ENCODE measurements around the gene GABRB1. TPM values are rescaled to one million over a fixed set of nuclear protein-coding genes. Genes with fewer than 3 reads are reported as not detected.

The GABRB1 gene
- total RNA-seq, 1 experiment from 2014 or later, result not detected

DNA sequence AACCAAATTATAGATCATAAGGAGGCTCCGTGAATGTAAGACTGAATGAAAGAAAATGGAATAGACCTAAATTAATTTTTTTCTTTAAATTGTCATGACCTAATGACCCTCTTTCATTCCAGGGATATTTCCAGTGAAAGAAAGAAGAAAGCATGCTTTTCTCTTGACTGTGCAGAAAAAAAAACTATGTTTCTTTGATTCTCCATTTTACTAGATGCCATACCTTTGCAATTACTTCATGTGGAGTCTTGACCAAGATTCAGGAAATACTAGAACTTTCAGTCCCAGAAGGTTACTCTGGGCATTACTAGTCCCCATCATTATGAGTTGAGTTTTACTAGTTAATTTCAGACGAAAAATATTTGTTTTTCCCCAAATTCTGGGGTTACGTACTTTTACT is 438.6 kb downstream of the GABRB1 start:
- DNase-seq, result no peak
- ChIA-PET CTCF (no interaction called here), POLR2A (ENCODE audit: unreplicated experiment) (no interaction called here)
- Histone ChIP-seq H3K27me3 (ENCODE audit: low read length) (no peaks in the 10 kb centered on the region), H4K20me1 (ENCODE audit: low read length) (no peaks in the 10 kb centered on the region), H3K9me2 (replicated peaks; ENCODE audit: low read length) (no peaks in the 10 kb centered on the region), H3K9me3 (ENCODE audit: low read length) (no peaks in the 10 kb centered on the region), H3K27ac (ENCODE audit: low read length) (no peak overlapping the region), H3K79me2 (ENCODE audit: low read length) (no peaks in the 10 kb centered on the region), H3F3A (ENCODE audit: low read length, unreplicated experiment) (no peaks in the 10 kb centered on the region), H3K9ac (ENCODE audit: low read length) (no peak overlapping the region), H3K4me2 (ENCODE audit: low read length) (no peak overlapping the region), H3K4me3 (ENCODE audit: low read length) (no peak overlapping the region), H2AFZ (ENCODE audit: low read length) (no peak overlapping the region), H3K4me1 (ENCODE audit: insufficient read depth, low read length) (no peaks in the 10 kb centered on the region), H3K36me3 (ENCODE audit: low read depth, low read length) (no peaks in the 10 kb centered on the region)
- ATAC-seq, result no peak
- BruUV-seq (replicated peaks), result no TSS peak
- intact Hi-C loops (cut with micrococcal nuclease), result no loop called here
- TF ChIP-seq EZH2phosphoT487 (IDR thresholded peaks at IDR 0.05; ENCODE audit: borderline replicate concordance, low read length), result no peak
- TF ChIP-seq CTCF (conservative IDR thresholded peaks at IDR 0.05; ENCODE audit: low read depth, low read length), result no peak
- TF ChIP-seq EZH2 (IDR thresholded peaks at IDR 0.05; ENCODE audit: low read length, unreplicated experiment), result no peak

DNA sequence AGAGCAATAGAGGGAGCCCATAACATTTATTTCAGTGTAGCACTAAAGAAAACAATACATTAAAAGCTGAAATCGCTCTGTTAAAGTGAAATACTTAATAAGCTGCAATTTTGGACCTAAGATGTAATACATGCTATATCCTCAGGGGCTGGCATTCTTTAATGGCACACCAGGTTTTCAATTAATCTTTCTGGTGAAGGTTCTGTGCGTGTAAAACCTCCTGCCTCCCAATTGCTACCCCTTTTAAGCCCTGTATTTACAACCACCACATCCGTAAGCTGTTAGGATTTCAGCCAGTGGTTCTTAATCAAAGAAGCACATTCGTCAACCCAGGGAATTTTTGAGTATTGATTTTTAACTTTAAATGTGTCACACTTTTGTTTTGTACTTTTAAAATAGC is 439.7 kb downstream of the GABRB1 start:
- ChIA-PET CTCF (no interaction called here), POLR2A (ENCODE audit: unreplicated experiment) (no interaction called here)
- ATAC-seq (no peak), DNase-seq (no peak)
- Histone ChIP-seq H3K9me3 (ENCODE audit: low read length) (no peaks in the 10 kb centered on the region), H3K9ac (ENCODE audit: low read length) (no peak overlapping the region), H3K79me2 (ENCODE audit: low read length) (no peaks in the 10 kb centered on the region), H3K4me3 (ENCODE audit: low read length) (no peak overlapping the region), H3K4me1 (ENCODE audit: insufficient read depth, low read length) (no peaks in the 10 kb centered on the region), H3K27ac (ENCODE audit: low read length) (no peak overlapping the region), H4K20me1 (ENCODE audit: low read length) (no peaks in the 10 kb centered on the region), H3K9me2 (replicated peaks; ENCODE audit: low read length) (no peaks in the 10 kb centered on the region), H3K36me3 (ENCODE audit: low read depth, low read length) (no peaks in the 10 kb centered on the region), H2AFZ (ENCODE audit: low read length) (no peak overlapping the region), H3K27me3 (ENCODE audit: low read length) (no peaks in the 10 kb centered on the region), H3K4me2 (ENCODE audit: low read length) (no peak overlapping the region), H3F3A (ENCODE audit: low read length, unreplicated experiment) (no peaks in the 10 kb centered on the region)
- TF ChIP-seq EZH2phosphoT487 (IDR thresholded peaks at IDR 0.05; ENCODE audit: borderline replicate concordance, low read length) (no peak), EZH2 (IDR thresholded peaks at IDR 0.05; ENCODE audit: low read length, unreplicated experiment) (no peak)
- intact Hi-C loops (cut with micrococcal nuclease), result no loop called here
- BruUV-seq (replicated peaks), result no TSS peak

GRCh38 chr4:47471591-47471990 is 440.2 kb downstream of the GABRB1 start:
- Histone ChIP-seq H3K27ac (ENCODE audit: low read length) (no peak overlapping the region), H3K4me1 (ENCODE audit: insufficient read depth, low read length) (no peaks in the 10 kb centered on the region), H3K9me3 (ENCODE audit: low read length) (no peaks in the 10 kb centered on the region), H3K36me3 (ENCODE audit: low read depth, low read length) (no peaks in the 10 kb centered on the region), H4K20me1 (ENCODE audit: low read length) (no peaks in the 10 kb centered on the region), H3K9ac (ENCODE audit: low read length) (no peak overlapping the region), H3K79me2 (ENCODE audit: low read length) (no peaks in the 10 kb centered on the region), H3K4me3 (ENCODE audit: low read length) (no peak overlapping the region), H3K9me2 (replicated peaks; ENCODE audit: low read length) (no peaks in the 10 kb centered on the region), H3K4me2 (ENCODE audit: low read length) (no peak overlapping the region), H3K27me3 (ENCODE audit: low read length) (no peaks in the 10 kb centered on the region), H2AFZ (ENCODE audit: low read length) (no peak overlapping the region), H3F3A (ENCODE audit: low read length, unreplicated experiment) (no peaks in the 10 kb centered on the region)
- TF ChIP-seq EZH2 (IDR thresholded peaks at IDR 0.05; ENCODE audit: low read length, unreplicated experiment) (no peak), CTCF (conservative IDR thresholded peaks at IDR 0.05; ENCODE audit: low read depth, low read length) (no peak), EZH2phosphoT487 (IDR thresholded peaks at IDR 0.05; ENCODE audit: borderline replicate concordance, low read length) (no peak)
- DNase-seq, result no peak
- CTCF ChIA-PET, result no interaction called here
- no peak for ATAC-seq
- POLR2A ChIA-PET (ENCODE audit: unreplicated experiment), result no interaction called here
- no TSS peak for BruUV-seq (replicated peaks)
- intact Hi-C loops (cut with micrococcal nuclease), result no loop called here
